NK-92 (cell line): ENCODE results near the gene FLNC.

Experiments
- DNase-seq: peaks from one replicate; lab custom pipeline; 2025; ENCODE audit not compliant: unreplicated experiment; lab: John Stamatoyannopoulos, UW

Gene FLNC

DNA sequence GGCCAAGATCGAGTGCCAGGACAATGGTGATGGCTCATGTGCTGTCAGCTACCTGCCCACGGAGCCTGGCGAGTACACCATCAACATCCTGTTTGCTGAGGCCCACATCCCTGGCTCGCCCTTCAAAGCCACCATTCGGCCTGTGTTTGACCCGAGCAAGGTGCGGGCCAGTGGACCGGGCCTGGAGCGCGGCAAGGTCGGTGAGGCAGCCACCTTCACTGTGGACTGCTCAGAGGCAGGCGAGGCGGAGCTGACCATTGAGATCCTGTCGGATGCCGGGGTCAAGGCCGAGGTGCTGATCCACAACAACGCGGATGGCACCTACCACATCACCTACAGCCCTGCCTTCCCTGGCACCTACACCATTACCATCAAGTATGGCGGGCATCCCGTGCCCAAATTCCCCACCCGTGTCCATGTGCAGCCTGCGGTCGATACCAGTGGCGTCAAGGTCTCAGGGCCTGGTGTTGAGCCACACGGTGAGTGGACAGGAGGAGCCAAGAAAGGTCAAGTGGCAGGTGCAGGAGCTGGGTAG lies 14.6 kb downstream of the FLNC start:
- no peak for DNase-seq

DNA sequence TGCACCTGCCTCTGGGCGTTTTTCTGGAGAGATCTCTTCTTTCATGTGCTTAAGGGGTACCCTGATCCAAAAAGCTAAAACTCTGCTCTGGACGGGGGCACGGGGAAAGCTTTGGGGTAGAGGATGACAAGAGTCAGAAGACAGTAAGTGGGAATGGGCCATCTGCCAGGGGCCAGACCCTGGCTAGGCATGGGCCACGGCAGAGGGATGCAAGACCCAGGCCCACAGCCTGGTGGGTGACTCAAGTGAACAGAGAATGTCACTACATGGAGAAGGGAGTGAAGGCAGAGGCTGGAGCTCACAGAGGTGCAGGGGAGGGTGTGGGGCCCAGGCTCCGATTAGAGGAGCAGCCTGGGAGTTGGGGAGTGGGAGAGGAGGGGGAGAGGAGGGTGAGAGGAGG lies 15.3 kb downstream of the FLNC start:
- DNase-seq: no peak

DNA sequence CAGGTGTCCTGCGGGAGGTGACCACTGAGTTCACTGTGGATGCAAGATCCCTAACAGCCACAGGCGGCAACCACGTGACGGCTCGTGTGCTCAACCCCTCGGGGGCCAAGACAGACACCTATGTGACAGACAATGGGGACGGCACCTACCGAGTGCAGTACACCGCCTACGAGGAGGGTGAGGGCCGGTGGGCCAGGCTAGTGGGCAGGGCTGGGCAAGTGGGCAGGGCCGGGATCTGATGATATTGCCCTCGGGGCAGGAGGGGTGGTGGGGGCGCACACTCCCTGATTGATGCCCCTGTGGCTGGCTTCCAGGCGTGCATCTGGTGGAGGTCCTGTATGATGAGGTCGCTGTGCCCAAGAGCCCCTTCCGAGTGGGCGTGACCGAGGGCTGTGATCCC lies 15.8 kb downstream of the FLNC start:
- DNase-seq: no peak

DNA sequence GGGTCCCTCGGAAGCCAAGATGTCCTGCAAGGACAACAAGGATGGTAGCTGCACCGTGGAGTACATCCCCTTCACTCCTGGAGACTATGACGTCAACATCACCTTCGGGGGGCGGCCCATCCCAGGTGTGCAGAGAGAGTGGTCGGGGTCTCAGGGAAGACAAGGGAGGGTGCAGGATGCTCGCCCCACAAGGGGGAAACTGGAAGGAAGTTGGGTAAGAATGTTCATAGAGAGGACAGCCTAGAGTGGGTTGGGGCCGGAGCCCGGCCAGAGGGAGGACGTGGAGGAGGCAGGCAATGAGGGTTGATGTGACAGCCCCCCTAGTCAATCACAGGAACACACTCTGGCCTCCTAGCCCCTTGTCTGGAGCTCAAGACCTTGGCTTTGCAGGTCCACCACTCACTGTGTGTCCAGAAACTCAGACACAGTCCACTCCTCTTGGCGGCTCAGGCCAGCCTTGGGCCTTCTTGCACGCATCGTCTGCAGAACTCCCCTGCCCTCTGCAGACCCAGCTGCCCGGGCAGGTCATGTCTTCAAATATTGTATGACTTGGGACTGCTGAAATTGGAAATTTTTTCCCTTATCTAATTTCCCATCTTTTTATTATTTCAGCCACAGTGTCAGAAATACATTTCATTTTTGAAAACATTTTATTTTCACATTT lies 16.7 kb downstream of the FLNC start:
- DNase-seq: no peak

DNA sequence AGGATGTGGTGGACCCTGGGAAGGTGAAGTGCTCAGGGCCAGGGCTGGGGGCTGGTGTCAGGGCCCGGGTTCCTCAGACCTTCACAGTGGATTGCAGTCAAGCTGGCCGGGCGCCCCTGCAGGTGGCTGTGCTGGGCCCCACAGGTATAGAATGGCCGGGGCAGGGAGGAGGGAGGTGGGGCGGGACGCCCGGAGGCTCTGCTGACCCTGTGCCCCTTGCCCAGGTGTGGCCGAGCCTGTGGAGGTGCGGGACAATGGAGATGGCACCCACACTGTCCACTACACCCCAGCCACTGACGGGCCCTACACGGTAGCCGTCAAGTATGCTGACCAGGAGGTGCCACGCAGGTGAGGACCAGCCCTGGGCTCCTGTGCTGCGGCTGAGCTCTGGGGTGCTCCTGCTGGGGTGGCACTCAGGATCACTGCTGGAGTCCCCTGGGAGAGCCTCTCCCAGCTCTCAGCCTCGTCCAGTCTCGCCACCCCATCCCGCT lies 17.6 kb downstream of the FLNC start:
- DNase-seq: no peak

DNA sequence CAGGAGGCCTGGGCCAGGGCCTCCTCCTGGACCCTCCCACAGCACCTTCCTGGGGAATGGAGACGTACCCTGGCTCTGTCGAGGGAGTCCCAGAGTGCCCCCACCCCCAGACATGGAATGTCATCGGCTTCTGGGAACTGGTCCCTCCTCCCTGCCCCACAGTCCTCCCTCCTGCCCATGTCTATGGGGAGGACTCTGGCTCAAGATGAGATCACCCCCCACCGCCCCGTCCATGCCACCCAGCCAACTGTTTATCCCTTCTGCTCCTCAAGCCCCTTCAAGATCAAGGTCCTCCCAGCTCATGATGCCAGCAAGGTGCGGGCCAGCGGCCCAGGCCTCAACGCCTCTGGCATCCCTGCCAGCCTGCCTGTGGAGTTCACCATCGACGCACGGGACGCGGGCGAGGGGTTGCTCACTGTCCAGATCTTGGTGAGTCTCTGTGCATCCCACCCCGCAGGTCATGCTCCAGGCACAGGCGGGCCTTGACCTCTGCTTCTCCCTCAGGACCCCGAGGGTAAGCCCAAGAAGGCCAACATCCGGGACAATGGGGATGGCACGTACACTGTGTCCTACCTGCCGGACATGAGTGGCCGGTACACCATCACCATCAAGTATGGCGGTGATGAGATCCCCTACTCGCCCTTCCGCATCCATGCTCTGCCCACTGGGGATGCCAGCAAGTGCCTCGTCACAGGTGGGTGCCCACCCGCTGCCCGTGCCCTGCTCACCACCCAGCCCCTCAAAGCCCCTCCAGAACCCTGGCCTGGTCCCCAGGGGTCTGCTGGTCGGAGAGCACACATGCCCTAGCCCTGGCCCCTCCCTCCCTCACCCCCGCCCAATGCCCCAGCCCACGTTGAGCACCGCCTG lies 18.3 kb downstream of the FLNC start:
- DNase-seq: no peak

DNA sequence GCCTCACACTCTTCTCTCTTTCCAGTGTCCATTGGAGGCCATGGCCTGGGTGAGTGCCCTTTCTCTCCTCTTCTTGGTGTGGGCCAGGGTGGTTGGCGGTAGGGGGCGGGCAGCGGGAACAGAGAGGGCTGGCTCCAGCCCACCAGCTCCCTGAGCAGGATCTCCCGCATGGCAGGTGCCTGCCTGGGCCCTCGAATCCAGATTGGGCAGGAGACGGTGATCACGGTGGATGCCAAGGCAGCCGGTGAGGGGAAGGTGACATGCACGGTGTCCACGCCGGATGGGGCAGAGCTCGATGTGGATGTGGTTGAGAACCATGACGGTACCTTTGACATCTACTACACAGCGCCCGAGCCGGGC lies 18.9 kb downstream of the FLNC start:
- DNase-seq: no peak

DNA sequence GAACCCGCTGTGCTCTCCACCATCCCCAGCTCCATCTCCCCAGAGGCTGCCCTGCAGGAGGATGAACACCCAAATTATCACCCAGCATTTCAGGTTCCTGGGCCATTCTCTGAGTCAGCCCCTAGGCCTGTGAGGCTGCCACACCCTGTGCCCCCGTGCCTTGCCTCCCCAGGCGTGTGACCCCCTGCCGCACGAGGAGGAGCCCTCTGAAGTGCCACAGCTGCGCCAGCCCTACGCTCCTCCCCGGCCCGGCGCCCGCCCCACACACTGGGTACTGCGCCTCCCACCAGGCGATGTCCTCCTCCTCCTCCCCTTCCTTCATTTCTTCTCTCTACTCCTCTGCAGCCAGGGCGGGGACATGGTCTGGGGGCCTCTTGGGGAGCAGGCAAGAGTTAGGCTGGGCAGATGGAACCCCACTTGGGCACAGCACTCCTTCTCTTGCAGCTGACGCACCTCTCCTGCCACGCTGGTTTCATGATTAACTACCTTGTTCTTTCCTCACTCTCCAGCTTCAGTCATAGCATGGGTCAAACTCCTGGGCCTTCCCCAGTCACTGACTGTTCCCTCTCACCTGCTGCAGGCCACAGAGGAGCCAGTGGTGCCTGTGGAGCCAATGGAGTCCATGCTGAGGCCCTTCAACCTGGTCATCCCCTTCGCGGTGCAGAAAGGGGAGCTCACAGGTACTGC lies 19.7 kb downstream of the FLNC start:
- DNase-seq: no peak

DNA sequence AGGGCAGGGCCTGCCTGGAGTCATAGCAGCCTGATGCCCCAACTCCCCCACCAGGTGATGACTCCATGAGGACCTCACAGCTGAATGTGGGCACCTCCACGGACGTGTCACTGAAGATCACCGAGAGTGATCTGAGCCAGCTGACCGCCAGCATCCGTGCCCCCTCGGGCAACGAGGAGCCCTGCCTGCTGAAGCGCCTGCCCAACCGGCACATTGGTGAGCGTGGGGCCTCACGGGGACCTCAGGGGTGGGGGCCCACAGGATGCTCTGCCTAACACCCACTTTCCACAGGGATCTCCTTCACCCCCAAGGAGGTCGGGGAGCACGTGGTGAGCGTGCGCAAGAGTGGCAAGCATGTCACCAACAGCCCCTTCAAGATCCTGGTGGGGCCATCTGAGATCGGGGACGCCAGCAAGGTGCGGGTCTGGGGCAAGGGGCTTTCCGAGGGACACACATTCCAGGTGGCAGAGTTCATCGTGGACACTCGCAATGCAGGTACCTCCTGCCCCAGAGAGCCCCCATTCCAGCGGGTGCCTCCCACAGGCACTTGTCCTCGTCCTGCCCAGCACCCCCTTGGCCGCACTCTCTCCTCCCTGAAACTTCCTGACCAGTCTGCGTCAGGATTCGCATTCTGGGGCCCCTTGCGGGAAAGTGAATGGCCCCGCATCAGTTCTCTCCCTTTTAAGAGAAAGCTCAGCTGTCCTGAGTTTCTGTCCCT lies 22.5 kb downstream of the FLNC start:
- no peak for DNase-seq

DNA sequence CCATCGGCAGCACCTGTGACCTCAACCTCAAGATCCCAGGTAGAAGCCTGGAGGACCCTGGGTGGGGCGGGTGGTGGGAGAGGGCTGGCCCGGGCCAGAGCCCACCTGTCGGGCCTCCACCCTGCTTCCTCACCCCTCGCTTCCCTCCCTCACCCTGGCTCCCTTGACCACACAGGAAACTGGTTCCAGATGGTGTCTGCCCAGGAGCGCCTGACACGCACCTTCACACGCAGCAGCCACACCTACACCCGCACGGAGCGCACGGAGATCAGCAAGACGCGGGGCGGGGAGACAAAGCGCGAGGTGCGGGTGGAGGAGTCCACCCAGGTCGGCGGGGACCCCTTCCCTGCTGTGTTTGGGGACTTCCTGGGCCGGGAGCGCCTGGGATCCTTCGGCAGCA lies 23.6 kb downstream of the FLNC start:
- no peak for DNase-seq

DNA sequence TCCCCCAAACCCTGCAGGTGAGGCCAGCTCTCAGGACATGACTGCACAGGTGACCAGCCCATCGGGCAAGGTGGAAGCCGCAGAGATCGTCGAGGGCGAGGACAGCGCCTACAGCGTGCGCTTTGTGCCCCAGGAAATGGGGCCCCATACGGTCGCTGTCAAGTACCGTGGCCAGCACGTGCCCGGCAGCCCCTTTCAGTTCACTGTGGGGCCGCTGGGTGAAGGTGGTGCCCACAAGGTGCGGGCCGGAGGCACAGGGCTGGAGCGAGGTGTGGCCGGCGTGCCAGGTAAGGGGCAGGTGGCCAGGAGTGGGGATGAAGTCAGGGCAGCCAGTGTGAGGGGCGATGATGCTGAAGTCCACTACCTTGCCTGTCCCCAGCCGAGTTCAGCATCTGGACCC lies 24.2 kb downstream of the FLNC start:
- DNase-seq: no peak

DNA sequence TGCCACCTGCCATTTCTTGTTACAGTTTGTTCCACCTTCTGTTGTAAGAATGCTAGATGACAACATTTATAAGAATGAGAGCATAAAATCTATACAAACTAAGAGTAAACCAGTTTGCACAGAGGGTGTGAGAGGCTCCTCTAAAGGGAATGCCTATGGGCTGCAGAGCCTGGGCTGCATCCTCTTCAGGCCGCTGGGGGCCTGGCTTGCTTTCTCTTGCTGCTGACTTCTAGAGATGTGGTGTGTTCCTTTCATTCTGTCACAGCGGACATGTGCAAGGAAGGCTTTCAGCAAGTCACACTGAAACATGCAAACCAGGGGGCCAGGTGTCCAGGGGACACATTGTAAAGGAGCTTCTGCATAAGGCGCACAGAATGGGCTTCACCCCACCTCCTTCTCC lies 25.4 kb downstream of the FLNC start:
- DNase-seq: no peak

DNA sequence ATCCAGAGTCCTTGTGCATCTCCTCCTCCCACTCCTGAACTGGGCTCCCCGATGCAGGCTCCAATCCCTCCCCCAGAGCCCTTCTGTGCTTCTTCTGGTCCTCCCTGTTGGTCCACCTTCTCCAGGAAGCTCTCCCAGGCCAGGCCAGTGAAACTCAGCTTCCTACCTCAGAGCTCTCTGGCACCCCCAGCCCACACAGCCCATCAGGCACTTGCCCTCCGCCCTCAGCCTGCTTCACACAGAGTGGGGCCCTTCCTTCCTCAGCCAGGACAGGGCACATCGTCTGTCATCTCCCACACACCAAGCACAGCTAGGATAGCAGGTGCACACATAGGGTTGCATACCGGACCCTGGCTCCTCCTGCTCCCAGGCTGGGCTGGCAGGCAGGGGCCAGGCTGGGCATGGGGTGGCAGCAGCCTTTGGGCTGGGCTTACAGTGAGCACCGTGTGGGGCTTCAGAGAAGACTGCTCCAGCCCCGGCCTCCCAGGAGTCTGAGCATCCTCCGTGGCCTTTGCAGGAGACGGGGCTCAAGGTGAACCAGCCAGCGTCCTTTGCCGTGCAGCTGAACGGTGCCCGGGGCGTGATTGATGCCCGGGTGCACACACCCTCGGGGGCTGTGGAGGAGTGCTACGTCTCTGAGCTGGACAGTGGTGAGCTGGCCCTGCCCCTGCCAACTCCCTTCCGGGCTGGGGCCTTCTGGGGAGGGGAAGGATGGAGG lies 26.0 kb downstream of the FLNC start:
- DNase-seq: no peak

DNA sequence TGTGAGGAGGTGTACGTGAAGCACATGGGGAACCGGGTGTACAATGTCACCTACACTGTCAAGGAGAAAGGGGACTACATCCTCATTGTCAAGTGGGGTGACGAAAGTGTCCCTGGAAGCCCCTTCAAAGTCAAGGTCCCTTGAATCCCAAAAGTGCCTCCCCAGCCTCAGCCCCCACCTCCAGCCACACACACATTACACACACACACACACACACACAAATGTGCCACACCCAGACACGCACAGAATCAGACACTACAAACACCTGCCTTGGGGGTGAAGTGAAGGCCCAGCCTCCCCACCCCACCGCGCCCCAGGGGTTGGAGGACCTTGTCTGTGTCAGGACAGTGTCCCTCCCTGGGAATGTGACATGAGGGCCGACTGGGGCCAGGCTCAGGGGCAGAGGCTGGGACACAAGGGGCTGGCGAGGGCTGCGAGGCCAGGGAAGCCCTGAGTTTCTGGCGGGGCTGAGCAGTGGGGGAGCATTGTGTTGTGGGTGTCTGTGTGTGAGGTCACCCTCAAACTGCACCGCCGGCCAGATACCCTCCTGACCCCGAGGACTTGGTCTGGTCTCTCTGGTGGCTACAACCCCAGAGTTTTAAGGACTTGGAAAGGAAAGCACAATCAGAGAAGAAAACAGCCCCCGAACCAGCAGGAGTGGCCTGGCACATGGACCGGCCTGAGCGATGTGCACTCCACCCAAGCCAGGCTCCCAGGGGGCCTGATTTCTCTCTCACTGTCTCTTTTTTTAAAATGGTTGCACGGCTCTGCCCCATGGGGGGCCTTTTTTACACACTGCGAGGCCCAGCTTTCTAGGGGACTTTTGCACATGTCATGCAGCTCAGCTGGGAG lies 28.4 kb downstream of the FLNC start:
- no peak for DNase-seq

DNA sequence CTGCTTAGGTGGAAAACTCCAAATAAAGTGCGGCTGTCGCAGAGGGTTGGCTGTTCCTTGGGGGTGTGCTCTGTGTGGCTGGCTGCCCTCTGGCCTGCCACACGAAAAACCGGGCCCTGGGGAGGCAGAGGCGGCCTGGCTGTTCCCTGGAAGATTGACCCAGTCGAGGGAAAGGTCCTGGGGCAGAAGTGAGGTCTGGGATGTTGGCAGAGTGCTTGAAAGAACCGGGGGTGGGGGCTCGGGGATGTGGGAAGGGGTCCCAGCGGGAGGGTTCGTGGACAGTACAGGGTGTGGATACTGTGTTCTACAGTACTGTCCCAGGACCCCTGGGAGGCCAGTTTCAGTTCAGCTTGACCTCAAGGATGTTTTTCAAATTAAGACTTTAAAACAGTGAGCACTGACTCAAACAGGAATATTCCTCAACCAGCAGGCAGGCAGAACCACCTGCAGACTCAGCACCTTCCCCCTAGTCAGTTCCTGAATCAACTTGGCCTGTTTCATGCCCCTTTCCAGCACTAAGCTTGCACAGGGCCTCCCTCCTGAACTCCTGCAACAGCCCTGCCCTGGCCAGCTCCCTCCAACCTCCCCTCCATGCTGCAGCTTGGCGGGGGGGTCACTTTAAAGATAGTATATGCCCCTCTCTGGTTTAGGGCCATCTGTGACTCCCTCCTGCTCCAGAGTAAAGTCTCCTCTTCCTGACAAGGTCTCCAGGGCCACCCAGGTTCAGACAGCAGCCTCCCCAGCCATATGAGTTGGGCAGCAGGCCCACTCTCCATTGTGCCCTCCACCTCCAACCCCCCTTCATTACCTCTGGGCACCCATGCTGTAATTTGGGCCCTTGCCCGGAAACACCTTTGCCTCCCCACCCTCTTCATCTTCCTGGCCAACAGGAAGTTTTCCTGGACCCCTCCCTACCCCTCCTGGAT lies 29.3 kb downstream of the FLNC start:
- DNase-seq: no peak

DNA sequence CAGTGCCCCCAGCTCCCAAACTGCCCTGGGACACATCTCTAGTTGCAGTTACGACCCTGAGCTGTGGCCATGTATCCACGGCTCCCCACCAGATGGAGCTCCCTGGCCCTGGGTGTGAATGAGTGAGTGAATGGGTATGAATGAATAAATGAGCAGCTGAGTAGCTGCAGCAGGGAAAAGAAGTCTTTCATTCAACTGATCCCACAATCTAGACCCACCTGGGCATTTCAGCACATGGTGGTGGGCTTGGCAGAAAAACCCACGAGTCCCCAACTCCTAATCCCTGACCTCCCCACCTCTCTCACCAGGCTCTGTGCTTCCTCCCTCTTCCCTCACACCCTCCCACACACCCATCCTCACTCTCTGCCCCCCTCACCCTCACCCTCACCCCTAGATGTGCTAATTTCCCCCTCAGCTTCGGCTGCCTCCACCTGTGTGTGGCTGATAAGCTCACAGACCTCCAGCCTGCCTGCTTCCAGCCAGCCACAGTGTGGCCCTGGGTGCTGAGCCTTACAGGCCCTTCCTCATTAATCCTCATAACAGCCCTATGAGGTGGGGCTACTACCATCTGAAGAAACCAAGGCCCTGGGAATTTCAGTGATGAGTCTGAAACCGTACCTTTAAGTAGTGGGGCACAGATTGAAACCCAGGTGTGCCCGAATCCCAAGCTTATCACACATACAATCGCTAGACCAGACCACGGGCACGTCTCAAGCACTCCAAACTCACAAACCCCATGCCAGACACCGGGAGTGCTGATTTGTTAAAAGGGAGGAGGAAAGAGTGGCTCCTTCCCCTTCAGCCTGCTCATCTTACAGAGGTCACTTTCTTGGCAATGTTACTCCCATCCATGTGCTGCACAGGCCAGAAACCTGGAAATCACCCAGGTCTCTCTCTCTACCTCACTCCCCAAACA lies 30.2 kb downstream of the FLNC start:
- no peak for DNase-seq

DNA sequence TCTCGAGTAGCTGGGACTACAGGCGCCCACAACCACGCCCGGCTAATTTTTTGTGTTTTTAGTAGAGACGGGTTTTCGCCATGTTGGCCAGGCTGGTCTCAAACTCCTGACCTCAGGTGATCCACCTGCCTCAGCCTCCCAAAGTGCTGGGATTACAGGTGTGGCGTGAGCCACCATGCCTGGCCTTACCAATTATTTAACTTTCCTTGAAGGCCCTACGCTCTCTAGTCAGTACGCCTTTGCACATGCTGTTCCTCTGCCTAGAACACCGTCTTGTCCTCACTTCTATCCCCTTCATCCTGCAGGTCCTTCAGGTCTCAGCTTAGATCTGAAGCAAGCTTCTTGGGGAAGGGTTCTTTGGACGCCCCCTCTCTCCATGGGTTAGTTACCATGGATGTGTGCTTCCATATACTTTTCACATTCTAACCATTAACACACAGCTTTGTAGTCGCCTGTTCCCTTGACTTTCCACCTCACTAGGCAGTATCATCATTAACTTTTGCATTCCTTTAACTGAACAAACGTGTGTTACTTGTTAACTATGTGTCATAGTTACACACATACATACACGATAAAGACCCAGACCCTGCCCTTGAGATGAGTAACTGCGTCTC lies 31.9 kb downstream of the FLNC start:
- no peak for DNase-seq
